Measurements from ENCODE around the gene MID1. TPM values are rescaled to one million over a fixed set of nuclear protein-coding genes. Genes with fewer than 3 reads are reported as not detected.

Gene MID1
- total RNA-seq, 2 experiments from 2014 or later: 0.27 to 0.36 TPM

DNA sequence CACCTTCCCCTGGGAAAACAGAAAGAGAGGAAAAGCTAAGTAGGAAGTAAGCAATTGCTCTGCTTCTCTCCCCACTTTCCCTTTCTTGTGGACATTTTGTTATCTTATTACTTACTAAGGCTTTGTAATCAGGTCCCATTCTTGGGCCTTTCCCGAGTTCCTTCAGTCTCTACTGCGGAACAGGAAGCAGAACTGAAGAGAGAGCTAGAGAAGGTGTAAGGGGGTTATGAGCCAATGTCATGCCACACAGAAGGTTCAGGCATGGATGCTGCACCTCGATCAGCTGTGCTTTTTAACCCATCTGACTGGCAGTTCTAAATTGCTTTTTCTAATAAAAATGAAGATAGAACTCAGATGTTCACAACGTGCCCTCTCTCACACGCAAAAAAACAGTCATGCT lies 83.6 kb downstream of the MID1 start:
- intact Hi-C loops (cut with micrococcal nuclease): no loop called here
- Mint-ChIP-seq H3K4me1 (ENCODE audit: low read depth) (no peaks in the 10 kb centered on the region), H3K4me3 (no peak overlapping the region), H3K27ac (no peak overlapping the region), H3K36me3 (no peaks in the 10 kb centered on the region), H3K27me3 (no peaks in the 10 kb centered on the region), H3K9me3 (no peaks in the 10 kb centered on the region)
- DNase-seq: no peak
- ChIA-PET CTCF (no interaction called here), POLR2A (no interaction called here)

DNA sequence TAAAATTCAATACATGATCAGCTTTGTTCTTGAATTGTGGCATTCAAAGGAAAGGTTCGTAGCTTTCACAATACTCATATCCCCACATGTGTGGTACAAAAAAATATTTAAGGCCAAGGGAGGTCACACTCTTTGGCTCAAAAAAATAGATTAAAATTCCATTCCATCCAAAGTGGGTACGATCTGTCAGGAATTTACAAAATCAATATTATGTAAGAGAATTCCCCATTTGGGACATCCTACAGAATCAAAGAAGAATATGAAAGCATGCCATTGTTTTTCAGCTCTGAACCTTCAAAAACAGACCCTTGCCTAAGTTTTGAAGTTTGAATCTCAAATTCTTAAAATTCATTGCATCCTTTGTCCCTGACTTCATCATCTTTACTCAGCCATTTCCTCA lies 85.8 kb downstream of the MID1 start:
- DNase-seq: no peak
- ChIA-PET CTCF (no interaction called here), POLR2A (no interaction called here)
- H3K27me3 Mint-ChIP-seq: no peaks in the 10 kb centered on the region
- no peak overlapping the region for H3K4me3 Mint-ChIP-seq
- no peaks in the 10 kb centered on the region for H3K36me3 Mint-ChIP-seq
- H3K4me1 Mint-ChIP-seq (ENCODE audit: low read depth): no peaks in the 10 kb centered on the region
- intact Hi-C loops (cut with micrococcal nuclease): no loop called here
- no peaks in the 10 kb centered on the region for H3K9me3 Mint-ChIP-seq
- no peak overlapping the region for H3K27ac Mint-ChIP-seq

DNA sequence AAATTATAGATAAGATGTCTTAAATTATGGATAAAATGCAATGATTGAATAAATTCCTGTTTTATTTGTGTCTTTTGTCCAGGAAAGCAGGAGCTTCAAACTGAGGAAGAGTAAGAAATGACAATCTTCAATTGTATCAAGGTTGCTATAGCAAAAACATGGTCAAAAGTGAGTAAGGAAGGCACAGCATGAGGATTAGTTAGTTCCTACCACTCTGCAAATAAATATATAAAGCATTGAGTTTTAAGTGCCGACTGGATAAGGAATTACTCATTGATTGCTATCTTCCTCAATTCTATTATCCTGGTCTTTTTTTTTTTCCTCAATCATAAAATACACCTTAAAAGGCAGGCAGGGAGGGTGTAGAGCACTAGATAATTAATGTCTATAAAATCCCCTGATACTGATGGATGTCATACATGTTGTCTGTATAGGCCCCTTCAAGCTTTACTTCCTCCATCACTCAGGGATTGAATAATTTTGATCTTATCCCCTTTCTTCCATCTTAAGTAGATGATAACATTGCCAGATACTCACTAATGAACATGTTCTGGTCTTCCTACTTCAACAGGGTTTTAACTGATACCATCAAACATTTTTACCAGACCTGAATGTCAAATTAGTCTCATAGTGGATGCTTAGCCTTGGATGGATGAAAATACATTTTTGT lies 86.6 kb downstream of the MID1 start:
- H3K4me1 Mint-ChIP-seq (ENCODE audit: low read depth): no peaks in the 10 kb centered on the region
- H3K36me3 Mint-ChIP-seq: no peaks in the 10 kb centered on the region
- H3K9me3 Mint-ChIP-seq: no peaks in the 10 kb centered on the region
- intact Hi-C loops (cut with micrococcal nuclease): no loop called here
- H3K27ac Mint-ChIP-seq: no peak overlapping the region
- H3K4me3 Mint-ChIP-seq: no peak overlapping the region
- H3K27me3 Mint-ChIP-seq: no peaks in the 10 kb centered on the region
- ChIA-PET CTCF (no interaction called here), POLR2A (no interaction called here)
- DNase-seq: no peak

DNA sequence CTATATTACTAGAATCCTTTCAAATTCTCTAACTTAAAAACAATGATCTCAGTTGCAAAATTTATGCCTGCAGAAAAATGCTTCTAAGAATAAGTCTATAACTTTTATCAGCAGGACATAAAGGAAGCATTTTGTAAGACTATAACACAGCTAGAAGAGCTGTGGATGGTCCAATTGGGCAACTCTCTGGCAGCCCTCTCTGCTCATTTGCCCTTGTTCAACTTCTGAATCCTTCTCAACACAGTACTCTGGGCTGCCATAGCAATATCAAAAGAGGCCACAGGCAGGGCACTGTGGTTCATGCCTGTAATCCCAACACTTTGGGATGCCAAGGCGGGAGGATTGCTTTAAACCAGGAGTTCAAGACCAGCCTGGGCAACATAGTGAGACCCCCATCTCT lies 88.5 kb downstream of the MID1 start:
- CTCF ChIA-PET: no interaction called here
- no peaks in the 10 kb centered on the region for H3K4me1 Mint-ChIP-seq (ENCODE audit: low read depth)
- no peak overlapping the region for H3K27ac Mint-ChIP-seq
- intact Hi-C loops (cut with micrococcal nuclease): no loop called here
- H3K9me3 Mint-ChIP-seq: no peaks in the 10 kb centered on the region
- no peak overlapping the region for H3K4me3 Mint-ChIP-seq
- no peak for DNase-seq
- H3K36me3 Mint-ChIP-seq: no peaks in the 10 kb centered on the region
- POLR2A ChIA-PET: no interaction called here
- no peaks in the 10 kb centered on the region for H3K27me3 Mint-ChIP-seq

DNA sequence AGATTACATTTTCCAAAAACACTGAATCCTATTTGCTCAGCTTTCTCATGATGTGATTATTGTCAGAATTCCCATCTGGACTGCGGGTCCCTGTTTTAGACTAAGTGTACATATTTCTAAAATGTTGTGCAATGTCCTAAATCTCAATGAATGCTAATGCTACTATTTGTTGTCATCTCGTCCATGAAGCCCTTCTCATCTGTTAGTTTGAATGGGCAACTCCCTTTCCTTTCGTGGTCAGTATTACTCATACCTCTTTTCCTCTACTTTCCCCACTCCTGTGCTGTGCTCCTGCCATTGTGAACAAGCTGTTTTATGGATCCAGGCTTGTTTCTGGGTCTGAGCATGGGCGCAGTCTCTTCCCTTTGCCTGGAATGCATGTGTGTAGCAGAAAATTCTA lies 91.0 kb downstream of the MID1 start:
- Mint-ChIP-seq H3K4me3 (no peak overlapping the region), H3K27me3 (no peaks in the 10 kb centered on the region), H3K9me3 (no peaks in the 10 kb centered on the region), H3K36me3 (no peaks in the 10 kb centered on the region), H3K27ac (no peak overlapping the region), H3K4me1 (ENCODE audit: low read depth) (no peaks in the 10 kb centered on the region)
- no peak for DNase-seq
- intact Hi-C loops (cut with micrococcal nuclease): no loop called here
- CTCF ChIA-PET: no interaction called here
- POLR2A ChIA-PET: no interaction called here

DNA sequence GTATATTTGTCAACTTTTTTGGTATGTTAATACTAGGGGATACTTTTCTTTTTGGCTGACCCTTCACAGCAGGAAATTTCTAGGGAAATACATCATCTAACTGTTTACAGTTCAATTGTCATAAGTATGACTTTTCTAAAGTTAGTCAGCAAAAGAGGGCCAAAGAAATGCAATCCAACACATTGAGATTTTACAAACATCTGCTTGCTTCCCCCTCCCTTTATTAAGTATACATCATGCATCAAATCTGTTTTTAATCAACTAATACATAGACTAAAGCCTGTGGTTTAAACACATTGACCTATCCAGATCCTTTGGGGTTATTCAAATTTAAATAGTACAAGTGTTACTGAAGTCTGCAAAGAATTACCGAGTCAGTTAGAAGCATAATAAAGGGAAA lies 93.9 kb downstream of the MID1 start:
- H3K4me1 Mint-ChIP-seq (ENCODE audit: low read depth): no peaks in the 10 kb centered on the region
- POLR2A ChIA-PET: no interaction called here
- no peaks in the 10 kb centered on the region for H3K27me3 Mint-ChIP-seq
- DNase-seq: no peak
- intact Hi-C loops (cut with micrococcal nuclease): no loop called here
- CTCF ChIA-PET: no interaction called here
- H3K4me3 Mint-ChIP-seq: no peak overlapping the region
- H3K9me3 Mint-ChIP-seq: no peaks in the 10 kb centered on the region
- H3K36me3 Mint-ChIP-seq: no peaks in the 10 kb centered on the region
- H3K27ac Mint-ChIP-seq: no peak overlapping the region

DNA sequence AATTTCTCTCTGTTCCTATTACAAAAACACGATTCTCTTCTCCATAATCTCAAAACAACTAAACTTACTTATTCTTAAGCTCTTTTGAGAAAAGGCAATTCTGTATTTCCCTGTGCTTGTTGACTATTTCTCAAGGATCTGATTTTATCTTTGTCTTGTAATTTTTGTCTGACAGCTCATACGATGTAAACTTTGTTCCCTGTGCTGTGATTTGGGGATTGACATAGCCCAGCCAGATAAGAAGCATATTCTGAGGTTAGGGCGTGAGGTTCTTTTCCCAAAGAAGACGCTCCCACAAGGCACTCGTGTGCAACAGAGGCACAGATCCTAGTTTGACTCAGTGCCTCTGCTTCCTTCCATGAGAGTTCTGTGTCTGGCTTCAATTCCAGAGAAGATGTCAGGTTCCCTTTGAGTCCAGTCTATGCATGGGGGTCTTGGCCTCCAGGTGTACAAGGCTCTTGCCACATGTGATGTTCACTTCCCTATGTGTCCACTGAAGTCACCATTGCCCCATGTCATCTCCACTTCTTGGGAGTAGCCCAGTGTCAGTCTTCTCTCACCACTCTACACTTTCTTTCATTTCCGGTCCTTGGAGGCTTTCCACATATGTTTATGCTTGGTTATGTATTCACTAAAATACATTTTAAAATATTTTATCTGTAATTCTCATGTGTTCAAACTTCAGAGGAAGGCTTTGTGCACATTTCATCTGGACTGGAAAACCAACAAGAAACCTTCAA lies 94.8 kb downstream of the MID1 start:
- no peaks in the 10 kb centered on the region for H3K27me3 Mint-ChIP-seq
- H3K27ac Mint-ChIP-seq: no peak overlapping the region
- no peaks in the 10 kb centered on the region for H3K9me3 Mint-ChIP-seq
- no peaks in the 10 kb centered on the region for H3K4me1 Mint-ChIP-seq (ENCODE audit: low read depth)
- ChIA-PET CTCF (no interaction called here), POLR2A (no interaction called here)
- H3K4me3 Mint-ChIP-seq: no peak overlapping the region
- intact Hi-C loops (cut with micrococcal nuclease): no loop called here
- DNase-seq: no peak
- no peaks in the 10 kb centered on the region for H3K36me3 Mint-ChIP-seq

DNA sequence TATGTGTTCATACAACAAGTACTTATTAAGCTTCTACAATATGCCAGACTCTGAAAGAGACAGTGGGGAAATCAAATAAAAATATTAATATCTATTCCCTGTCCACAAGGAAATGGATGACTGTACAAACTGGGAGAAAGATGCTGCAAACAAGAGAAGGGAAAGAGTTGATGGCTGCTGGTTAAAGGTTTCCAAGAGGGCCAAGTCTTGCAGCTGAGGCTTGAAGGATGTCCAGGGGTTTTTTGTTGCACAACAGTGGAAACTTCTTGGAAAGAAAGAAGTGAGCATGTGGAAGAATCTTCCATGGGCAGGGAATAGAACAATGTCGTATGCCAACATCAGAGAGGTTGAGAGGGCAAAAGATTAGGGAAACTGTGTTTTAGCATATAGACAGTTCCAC lies 95.8 kb downstream of the MID1 start:
- Mint-ChIP-seq H3K36me3 (no peaks in the 10 kb centered on the region), H3K27me3 (no peaks in the 10 kb centered on the region), H3K4me3 (no peak overlapping the region), H3K27ac (no peak overlapping the region), H3K4me1 (ENCODE audit: low read depth) (no peaks in the 10 kb centered on the region), H3K9me3 (no peaks in the 10 kb centered on the region)
- POLR2A ChIA-PET: no interaction called here
- intact Hi-C loops (cut with micrococcal nuclease): no loop called here
- CTCF ChIA-PET: no interaction called here
- DNase-seq: no peak

DNA sequence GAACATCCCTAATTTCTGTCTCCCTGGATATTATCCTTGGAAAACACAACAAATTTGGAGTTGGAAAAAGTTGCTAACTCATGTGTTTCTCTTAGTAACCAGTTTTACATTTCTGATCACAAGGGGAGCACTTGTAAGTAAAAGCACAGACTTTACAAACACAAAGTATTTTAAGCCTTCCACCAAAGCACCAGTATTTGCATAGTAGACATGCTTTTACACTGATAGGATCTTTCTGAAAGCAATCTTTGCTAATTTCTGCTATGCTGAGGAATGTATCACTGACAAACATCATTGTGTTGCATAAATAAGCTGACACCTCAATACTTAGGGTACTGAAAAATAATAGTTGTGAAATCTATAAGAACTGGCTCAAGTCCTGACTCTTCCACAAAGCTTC lies 100.6 kb downstream of the MID1 start:
- Mint-ChIP-seq H3K27me3 (no peaks in the 10 kb centered on the region), H3K4me1 (ENCODE audit: low read depth) (no peaks in the 10 kb centered on the region), H3K27ac (no peak overlapping the region), H3K36me3 (no peaks in the 10 kb centered on the region), H3K9me3 (peaks cover 6% of the 10 kb centered on the region), H3K4me3 (no peak overlapping the region)
- CTCF ChIA-PET: no interaction called here
- DNase-seq: no peak
- POLR2A ChIA-PET: no interaction called here
- intact Hi-C loops (cut with micrococcal nuclease): no loop called here

DNA sequence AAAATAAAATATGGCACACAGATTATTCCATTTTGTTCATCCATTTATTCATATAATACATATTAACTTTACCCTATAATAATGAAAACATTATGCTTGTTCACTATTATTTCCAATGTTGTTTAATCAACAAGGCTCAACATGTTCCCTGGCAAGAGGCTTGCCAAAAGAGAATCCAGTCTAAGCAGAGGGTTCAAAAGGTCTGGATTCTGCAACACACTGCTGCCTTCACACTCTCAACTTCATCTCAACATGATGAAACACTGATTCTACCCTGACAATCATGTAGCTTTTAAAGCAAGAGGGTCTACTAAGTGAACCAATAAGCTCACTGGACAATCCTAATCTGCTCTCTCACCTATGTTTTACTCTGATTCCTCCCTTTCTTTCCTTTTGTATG lies 101.1 kb downstream of the MID1 start:
- no peaks in the 10 kb centered on the region for H3K27me3 Mint-ChIP-seq
- no peaks in the 10 kb centered on the region for H3K4me1 Mint-ChIP-seq (ENCODE audit: low read depth)
- POLR2A ChIA-PET: no interaction called here
- CTCF ChIA-PET: no interaction called here
- intact Hi-C loops (cut with micrococcal nuclease): no loop called here
- H3K4me3 Mint-ChIP-seq: no peak overlapping the region
- no peak overlapping the region for H3K27ac Mint-ChIP-seq
- H3K36me3 Mint-ChIP-seq: no peaks in the 10 kb centered on the region
- H3K9me3 Mint-ChIP-seq: peaks cover 6% of the 10 kb centered on the region
- DNase-seq: no peak

DNA sequence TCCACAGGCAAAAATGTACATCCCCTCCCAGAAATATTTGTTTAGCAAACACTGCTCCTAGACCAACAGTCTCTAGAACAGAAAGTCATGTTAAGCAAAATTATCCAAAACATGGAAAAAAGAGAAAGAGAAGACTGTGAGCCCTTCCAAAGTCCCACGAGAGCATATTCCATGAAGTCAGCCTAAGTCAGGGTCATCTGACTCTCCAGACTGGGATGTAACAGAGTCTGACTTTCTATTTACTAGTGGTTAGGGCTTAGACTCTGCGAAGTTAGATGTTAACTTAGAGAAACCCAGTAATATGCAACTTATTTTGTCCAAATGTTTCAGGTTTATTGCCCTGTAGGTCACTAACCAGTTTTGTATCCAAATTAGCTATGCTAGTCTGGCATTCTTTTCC lies 102.3 kb downstream of the MID1 start:
- POLR2A ChIA-PET: no interaction called here
- no peak for DNase-seq
- H3K27ac Mint-ChIP-seq: no peak overlapping the region
- H3K27me3 Mint-ChIP-seq: no peaks in the 10 kb centered on the region
- H3K4me1 Mint-ChIP-seq (ENCODE audit: low read depth): no peaks in the 10 kb centered on the region
- H3K4me3 Mint-ChIP-seq: no peak overlapping the region
- intact Hi-C loops (cut with micrococcal nuclease): no loop called here
- CTCF ChIA-PET: no interaction called here
- no peaks in the 10 kb centered on the region for H3K36me3 Mint-ChIP-seq
- peaks cover 6% of the 10 kb centered on the region for H3K9me3 Mint-ChIP-seq

DNA sequence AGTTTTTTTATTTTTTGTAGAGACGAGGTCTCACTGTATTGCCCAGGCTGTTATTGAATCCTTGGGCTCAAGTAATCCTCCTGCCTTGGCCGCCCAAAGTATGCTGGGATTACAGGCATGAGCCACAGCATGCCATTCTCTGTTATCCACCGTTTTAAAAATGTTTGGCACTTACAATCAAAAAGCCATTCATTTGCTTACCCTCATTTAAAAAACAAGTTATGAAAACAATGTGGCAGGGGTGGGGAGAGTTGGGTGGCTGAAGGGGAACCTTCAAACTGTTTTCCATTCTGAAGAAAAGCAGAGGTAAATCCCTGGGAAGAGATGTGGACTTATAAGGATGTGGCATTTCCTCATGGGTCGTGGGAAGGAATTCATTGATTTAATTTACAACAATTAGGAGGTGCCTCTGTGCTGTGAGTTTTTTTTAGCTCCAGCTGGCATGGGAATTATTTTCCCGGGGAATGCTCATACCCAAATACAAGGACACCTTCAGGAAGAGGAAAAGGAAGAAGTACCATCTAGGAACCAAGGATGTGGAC lies 103.5 kb downstream of the MID1 start:
- DNase-seq: no peak
- Mint-ChIP-seq H3K27me3 (no peaks in the 10 kb centered on the region), H3K4me3 (no peak overlapping the region), H3K27ac (no peak overlapping the region), H3K36me3 (no peaks in the 10 kb centered on the region), H3K4me1 (ENCODE audit: low read depth) (no peaks in the 10 kb centered on the region), H3K9me3 (peaks cover 6% of the 10 kb centered on the region)
- ChIA-PET POLR2A (no interaction called here), CTCF (no interaction called here)
- intact Hi-C loops (cut with micrococcal nuclease): no loop called here

DNA sequence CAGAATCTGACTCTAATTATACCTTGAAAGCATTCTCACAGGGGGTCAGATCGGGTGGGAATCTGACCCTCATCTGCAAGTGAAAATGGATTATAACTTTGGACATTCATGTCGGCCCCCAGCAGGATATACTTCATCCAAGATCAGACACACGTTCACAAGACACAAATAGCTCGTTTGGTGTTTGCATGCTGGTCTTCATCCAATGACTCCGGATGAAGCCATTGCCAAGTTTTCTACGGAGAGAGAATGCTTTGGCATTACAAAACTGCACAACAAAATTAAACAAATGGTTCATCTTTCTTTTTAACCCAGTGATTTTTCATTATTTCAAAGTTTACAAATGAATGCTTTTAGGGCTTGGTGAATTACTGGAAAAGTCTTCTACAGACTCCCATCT lies 105.5 kb downstream of the MID1 start:
- Mint-ChIP-seq H3K4me3 (no peak overlapping the region), H3K36me3 (no peaks in the 10 kb centered on the region)

More for the DNA sequence above, 105.5 kb downstream of the MID1 start:
- no peaks in the 10 kb centered on the region for H3K27me3 Mint-ChIP-seq
- no peaks in the 10 kb centered on the region for H3K4me1 Mint-ChIP-seq (ENCODE audit: low read depth)
- intact Hi-C loops (cut with micrococcal nuclease): no loop called here
- H3K9me3 Mint-ChIP-seq: peaks cover 6% of the 10 kb centered on the region
- ChIA-PET POLR2A (no interaction called here), CTCF (no interaction called here)
- no peak for DNase-seq
- H3K27ac Mint-ChIP-seq: no peak overlapping the region

Data from activated CD4-positive, alpha-beta memory T cell treated with anti-CD3 and anti-CD28 coated beads for 36 hours (primary cell).